VCaP (cell line): ENCODE results near the gene GPR85.
"Not testable (repeated sequence)": the region's sequence is repeated elsewhere in the genome, so short reads cannot be mapped to it uniquely, and the experiment has no call there.

Source experiments
- H3K27ac ChIP-seq: fragments of 450-650 bp; 2 replicates; pipeline ENCODE4 v1.5.1; 2017
- TF ChIP-seq, protein P1 (sequence below): fragments of 450-650 bp; conservative IDR thresholded peaks from 2 replicates; pipeline ENCODE4 v1.5.1; 2017; ENCODE audit warnings: mild to moderate bottlenecking, moderate library complexity

GPR85 gene

GRCh38 chr7:113054938-113055337, 31.7 kb downstream of the GPR85 start:
- TF ChIP-seq, protein P1, sequence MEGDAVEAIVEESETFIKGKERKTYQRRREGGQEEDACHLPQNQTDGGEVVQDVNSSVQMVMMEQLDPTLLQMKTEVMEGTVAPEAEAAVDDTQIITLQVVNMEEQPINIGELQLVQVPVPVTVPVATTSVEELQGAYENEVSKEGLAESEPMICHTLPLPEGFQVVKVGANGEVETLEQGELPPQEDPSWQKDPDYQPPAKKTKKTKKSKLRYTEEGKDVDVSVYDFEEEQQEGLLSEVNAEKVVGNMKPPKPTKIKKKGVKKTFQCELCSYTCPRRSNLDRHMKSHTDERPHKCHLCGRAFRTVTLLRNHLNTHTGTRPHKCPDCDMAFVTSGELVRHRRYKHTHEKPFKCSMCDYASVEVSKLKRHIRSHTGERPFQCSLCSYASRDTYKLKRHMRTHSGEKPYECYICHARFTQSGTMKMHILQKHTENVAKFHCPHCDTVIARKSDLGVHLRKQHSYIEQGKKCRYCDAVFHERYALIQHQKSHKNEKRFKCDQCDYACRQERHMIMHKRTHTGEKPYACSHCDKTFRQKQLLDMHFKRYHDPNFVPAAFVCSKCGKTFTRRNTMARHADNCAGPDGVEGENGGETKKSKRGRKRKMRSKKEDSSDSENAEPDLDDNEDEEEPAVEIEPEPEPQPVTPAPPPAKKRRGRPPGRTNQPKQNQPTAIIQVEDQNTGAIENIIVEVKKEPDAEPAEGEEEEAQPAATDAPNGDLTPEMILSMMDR, result no peak
- no peak overlapping the region for H3K27ac ChIP-seq

DNA sequence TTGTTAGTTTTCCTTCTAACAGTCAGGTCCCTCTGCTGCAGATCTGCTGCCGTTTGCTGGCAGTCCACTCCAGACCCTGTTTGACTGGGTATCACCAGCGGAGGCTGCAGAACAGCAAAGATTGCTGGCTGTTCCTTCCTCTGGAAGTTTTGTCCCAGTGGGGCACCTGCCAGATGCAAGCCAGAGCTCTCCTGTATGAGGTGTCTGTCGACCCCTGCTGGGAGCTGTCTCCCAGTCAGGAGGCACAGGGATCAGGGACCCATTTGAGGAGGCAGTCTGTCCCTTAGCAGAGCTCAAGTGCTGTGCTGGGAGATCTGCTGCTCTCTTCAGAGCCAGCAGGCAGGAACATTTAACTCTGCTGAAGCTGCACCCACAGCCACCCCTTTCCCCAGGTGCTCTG, 32.4 kb downstream of the GPR85 start:
- not testable (repeated sequence) for H3K27ac ChIP-seq

DNA sequence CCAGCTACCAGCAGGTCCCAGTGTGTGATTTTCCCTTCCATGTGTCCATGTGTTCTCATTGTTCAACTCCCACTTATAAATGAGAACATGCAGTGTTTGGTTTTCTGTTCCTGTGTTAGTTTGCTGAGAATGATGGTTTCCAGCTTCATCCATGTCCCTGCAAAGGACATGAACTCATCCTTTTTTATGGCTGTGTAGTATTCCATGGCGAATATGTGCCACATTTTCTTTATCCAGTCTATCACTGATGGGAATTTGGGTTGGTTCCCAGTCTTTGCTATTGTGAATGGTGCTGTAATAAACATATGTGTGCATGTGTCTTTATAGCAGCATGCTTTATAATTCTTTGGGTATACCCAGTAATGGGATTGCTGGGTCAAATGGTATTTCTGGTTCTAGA, 37.4 kb downstream of the GPR85 start:
- not testable (repeated sequence) for H3K27ac ChIP-seq

- TF ChIP-seq, protein P1, result no peak
- no peak overlapping the region for H3K27ac ChIP-seq
Observed at GRCh38 chr7:113046453-113046852, 40.2 kb downstream of the GPR85 start.

DNA sequence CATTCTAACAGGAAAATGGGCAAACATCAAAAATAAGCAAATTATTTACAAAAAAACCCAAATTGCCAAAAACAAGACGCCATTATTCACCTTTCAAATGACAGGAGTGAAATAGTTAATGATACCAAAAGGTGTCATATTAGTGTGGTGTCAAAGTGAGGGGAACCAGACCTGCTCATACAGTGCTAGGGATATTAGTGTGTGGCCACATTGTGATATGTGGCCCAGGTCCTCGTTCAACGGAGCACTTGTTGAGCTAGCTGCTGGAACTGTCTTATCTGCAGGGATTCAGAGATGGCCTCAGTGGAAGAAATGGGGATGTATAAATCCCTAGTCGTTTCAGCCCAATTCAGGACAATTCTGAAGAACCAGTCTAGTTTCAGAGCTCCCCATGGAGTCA, 41.2 kb downstream of the GPR85 start:
- no peak overlapping the region for H3K27ac ChIP-seq
- TF ChIP-seq, protein P1, result no peak

DNA sequence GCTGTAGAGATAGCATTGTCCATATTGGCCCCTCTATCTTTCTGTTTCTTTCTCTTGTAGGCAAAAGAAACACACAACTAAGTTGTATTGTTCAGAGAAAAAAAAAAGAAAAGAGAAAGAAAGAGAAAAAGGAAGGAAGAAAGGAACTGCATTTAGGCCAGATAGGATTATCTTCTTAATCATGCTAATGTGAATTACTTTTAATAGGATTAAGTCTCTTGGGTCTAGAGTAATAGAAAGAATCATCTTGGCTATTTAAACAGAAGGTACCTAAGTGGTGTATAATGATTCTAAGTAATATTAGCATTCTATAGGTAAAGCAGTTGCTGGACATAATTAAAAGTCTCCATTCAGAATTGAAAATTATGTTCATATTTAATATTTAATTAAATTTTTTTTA, 42.2 kb downstream of the GPR85 start:
- H3K27ac ChIP-seq, result no peak overlapping the region
- TF ChIP-seq, protein P1, result no peak

DNA sequence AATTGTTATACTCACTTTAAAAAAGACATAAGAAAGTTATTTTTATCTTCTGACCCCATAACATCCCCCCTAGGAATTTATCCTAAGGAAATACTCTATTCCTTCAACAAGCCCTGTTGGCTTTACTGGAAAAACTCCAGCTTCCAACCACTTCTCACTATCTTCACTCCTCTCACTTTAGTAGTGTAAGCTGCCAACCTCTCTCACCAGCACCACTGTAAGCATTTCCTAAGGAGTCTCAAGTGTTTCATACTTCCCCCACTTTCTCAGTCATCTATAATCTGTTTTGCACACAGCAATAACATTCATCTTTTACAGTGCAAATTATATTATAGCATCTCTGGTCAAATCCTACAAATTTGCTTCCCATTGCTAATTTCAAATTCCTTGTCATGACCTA, 45.8 kb downstream of the GPR85 start:
- TF ChIP-seq, protein P1, result no peak
- H3K27ac ChIP-seq, result no peak overlapping the region

DNA sequence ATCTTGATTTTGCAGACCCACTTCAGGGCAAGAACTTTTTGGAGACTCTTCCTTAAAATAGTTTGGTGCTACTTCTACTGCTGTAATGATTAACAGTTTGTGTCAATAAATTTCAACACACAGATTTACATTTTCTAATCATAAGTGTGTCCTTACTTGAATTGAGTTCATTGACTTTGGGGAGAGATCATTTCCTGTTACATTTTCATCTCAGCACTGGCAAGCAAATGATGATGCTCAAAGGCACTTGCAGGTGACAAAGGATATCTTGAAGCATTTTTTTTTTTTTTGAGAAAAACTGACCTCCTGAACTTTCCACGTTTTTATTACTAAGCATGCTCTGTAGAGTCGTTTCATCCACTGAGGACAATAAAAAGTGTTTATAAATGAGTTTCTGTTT, 52.7 kb downstream of the GPR85 start:
- TF ChIP-seq, protein P1, result no peak
- H3K27ac ChIP-seq, result no peak overlapping the region
